GM23248 (cell line): ENCODE measurements around the gene RBKS.

Experiments
- EZH2 ChIP-seq: fragments of 200-600 bp; sonication (generic); IDR thresholded peaks from 2 replicates; pipeline ENCODE4 v1.6.1; 2018; ENCODE audit warnings: antibody characterized with exemption, mild to moderate bottlenecking; ENCODE audit not compliant: insufficient read depth, poor library complexity, severe bottlenecking
- EZH2phosphoT487 ChIP-seq: fragments of 200-600 bp; sonication (generic); IDR thresholded peaks from 2 replicates; pipeline ENCODE4 v1.6.1; 2018; ENCODE audit warnings: antibody characterized with exemption, moderate library complexity, mild to moderate bottlenecking, low read depth; ENCODE audit not compliant: insufficient read depth

GRCh38 chr2:27782701-27783100, 107.5 kb downstream of the RBKS start:
- TF ChIP-seq EZH2 = no peak
- TF ChIP-seq EZH2phosphoT487 = no peak
